ENCODE data around the gene TMEM240.

TMEM240 gene

GRCh38 chr1:1550087-1550486, 9.7 kb upstream of the TMEM240 start:
- no peak for DNase-seq (ENCODE audit: extremely low read depth, low read depth)
- TF ChIP-seq CTCF (IDR thresholded peaks at IDR 0.05; ENCODE audit: low read depth, low read length): no peak

- no peak for DNase-seq (ENCODE audit: extremely low read depth, low read depth)
- no peak for TF ChIP-seq CTCF (IDR thresholded peaks at IDR 0.05; ENCODE audit: low read depth, low read length)
Measured at GRCh38 chr1:1548591-1548990, 8.2 kb upstream of the TMEM240 start.

GRCh38 chr1:1547476-1547875, 7.1 kb upstream of the TMEM240 start:
- no peak for DNase-seq (ENCODE audit: extremely low read depth, low read depth)
- no peak for TF ChIP-seq CTCF (IDR thresholded peaks at IDR 0.05; ENCODE audit: low read depth, low read length)

DNA sequence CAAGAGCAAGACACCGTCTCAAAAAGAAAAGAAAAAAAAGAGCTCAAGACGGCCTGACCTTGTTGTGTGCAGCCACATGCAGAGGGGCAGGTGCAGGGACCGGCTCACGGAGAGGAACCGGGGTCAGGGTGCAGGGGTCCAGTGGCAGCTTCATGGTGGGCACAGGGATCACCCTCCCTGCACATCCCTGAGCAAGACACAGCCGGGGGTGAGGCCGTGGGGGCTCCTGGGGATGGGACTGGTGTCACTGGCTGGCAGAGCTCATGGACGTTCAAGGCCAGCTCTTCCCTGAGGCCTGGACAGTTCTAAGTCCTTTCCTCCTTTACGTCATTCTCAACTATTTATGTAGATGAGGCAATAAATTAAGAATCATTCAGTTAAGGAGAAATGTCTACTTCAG, 6.6 kb upstream of the TMEM240 start:
- no peak for DNase-seq (ENCODE audit: extremely low read depth, low read depth)
- TF ChIP-seq CTCF (IDR thresholded peaks at IDR 0.05; ENCODE audit: low read depth, low read length): no peak

DNA sequence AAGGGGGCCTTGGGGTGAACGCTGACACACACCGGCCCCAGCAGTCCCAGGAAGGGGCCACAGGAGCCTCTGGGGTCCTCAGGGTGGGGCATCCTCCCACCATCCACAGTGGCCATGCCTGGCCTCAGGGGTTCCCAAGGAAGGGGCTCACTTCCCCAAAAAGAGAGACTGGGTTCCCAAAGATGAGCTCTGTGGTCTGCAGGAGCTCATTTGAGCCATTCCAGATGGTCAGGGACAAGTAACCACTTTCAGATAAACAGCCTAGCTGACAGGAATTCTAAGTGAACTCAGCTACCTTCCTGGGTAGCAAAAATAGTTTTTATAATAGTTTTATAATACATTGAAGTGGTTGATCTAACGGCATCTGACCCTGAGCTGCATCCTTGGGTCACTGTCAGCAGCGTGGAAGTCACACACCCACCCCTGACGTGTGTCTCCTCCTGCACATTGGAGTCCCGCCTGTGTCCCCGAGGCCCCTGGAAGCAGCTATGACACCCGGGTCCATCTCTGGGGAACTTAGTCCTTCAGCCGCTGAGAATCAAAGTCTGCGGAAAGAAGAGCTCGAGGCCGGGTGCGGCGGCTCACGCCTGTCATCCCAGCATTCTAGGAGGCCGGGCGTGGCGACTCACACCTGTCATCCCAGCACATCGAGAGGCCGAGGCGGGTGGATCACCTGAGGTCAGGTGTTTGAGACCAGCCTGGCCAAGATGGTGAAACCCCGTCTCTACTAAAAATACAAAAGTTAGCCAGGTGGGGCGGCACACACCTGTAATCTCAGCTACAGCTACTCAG, 5.7 kb upstream of the TMEM240 start:
- no peak for DNase-seq (ENCODE audit: extremely low read depth, low read depth)
- no peak for TF ChIP-seq CTCF (IDR thresholded peaks at IDR 0.05; ENCODE audit: low read depth, low read length)

- no peak for DNase-seq (ENCODE audit: extremely low read depth, low read depth)
- TF ChIP-seq CTCF (IDR thresholded peaks at IDR 0.05; ENCODE audit: low read depth, low read length): no peak
Measured at GRCh38 chr1:1544544-1544943, 4.1 kb upstream of the TMEM240 start.

DNA sequence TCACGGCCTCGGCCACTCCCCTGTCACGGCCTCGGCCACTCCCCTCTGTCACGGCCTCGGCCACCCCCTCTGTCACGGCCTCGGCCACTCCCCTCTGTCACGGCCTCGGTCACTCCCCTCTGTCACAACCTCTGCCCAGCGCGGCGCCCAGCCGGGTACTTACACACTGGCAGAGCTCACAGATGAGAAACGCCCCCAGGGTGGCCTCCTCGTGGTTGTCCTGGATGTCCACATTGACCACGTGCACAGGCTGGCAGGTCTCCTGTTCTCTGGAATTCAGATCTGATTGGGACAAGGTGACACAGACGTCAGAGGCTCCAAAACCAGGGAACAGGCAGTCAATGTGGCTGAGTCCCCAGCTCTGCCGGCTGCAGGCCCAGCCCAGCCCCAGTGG, 3.3 kb upstream of the TMEM240 start:
- DNase-seq (ENCODE audit: extremely low read depth, low read depth): no peak
- no peak for TF ChIP-seq CTCF (IDR thresholded peaks at IDR 0.05; ENCODE audit: low read depth, low read length)

All from AG09319 (cell line).